NCI-H1436 (cell line): ENCODE measurements around the gene SPRYD3.

Experiments used
- DNase-seq: peaks from one replicate; lab custom pipeline; 2025; lab: John Stamatoyannopoulos, UW

SPRYD3 gene

DNA sequence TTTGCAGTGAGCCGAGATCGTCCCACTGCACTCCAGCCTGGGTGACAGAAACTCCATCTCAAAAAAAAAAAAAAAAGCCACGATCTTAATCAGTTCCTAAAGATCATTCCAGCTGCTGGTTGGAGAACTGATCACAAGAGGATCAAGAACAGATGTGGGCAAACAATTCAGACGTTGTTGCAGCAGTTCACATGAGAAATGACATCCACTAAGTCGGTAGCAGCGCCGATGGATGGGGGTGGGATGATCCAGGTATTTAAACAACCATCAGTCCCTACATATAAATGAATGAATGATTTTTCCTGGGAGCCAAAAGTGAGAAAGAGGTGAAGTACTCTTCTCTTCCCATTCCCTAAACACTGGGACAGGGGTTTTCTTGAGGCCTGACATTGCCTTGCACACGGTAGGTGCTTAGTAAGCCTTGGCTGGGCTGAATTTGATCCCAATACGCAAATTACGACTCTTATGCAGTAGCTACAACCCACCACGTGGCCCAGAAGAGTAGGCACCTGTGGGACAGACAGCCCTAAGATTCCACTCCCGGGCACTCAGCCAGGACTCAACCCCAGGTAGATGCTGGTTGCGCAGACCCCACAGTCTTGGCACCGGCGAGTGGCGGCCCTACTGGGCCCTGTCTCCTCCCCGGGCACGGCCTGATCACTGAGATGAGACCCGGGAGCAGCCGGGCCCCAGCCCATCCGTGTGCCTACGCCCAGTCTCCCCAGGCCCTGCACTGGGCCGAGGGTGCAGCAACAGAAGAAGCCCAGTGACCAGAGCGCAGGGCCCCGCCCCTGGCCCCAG is 565 bp downstream of the SPRYD3 start:
- no peak for DNase-seq

GRCh38 chr12:53077030-53077429 is 2.2 kb downstream of the SPRYD3 start:
- DNase-seq, result no peak

GRCh38 chr12:53076461-53076860 is 2.7 kb downstream of the SPRYD3 start:
- no peak for DNase-seq

DNA sequence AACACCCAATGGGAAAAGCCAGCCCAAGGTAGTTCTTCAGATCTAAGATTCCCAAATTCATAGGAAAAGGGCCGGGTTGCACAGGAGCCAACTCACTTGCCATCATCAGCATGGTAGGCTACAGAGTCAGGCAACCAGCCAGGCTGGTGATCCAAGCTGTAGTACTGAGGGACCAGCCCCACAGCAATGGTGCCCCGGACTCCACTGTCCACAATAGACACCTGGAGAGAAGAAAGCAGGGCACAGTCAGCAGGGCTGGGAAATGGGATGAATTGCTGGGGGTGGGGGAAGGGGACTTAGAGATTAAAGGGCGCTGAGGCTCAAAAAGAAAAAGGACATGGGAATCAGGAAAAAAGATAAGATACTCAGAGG is 4.2 kb downstream of the SPRYD3 start:
- DNase-seq, result no peak

GRCh38 chr12:53074283-53074998 is 4.7 kb downstream of the SPRYD3 start:
- no peak for DNase-seq

GRCh38 chr12:53073881-53074280 is 5.3 kb downstream of the SPRYD3 start:
- no peak for DNase-seq

DNA sequence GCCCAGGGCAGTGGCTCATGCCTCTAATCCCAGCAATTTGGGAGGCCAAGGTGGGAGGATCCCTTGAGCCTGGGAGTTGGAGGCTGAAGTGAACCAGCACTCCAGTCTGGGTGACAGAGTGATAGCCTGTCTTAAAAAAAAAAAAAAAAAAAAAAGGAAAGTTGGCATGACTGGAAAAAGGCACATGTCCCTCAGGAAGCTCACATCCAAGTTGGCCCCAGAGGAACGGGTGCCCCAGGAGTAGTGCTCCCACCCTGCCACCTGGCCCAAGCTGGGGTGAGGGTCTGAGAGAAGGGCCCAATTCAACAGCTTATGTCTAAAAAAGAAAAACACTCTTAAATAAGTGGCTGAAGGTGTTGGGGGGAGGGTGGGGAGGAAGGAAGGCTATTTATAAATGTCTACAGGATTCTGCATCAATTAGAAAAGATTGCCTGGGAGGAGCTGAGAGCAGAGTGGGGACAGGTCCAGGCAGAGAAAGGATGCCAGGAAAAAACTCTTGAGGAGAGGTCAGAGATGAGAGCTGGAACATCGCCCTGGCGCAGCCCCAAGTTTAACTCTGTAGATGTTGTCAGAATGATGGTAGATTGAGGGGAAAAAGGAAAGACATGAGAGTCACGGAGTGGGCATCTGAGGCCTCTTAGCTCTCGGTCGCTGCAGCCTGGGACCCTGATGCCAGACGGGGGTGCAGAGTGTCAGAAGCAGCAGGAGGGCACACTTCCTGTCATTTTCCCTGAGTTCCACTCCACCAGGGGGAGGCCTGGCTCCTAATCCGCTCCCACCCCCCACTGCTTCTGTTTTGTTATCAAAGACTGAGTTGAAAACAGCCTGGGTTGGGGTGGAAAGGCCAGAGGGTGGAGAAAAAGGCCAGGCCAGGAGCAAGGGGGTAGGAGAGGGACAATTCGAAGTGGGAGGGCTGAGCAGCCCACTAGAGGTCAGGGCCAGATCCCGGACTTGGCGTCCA is 7.3 kb downstream of the SPRYD3 start:
- DNase-seq, result no peak

DNA sequence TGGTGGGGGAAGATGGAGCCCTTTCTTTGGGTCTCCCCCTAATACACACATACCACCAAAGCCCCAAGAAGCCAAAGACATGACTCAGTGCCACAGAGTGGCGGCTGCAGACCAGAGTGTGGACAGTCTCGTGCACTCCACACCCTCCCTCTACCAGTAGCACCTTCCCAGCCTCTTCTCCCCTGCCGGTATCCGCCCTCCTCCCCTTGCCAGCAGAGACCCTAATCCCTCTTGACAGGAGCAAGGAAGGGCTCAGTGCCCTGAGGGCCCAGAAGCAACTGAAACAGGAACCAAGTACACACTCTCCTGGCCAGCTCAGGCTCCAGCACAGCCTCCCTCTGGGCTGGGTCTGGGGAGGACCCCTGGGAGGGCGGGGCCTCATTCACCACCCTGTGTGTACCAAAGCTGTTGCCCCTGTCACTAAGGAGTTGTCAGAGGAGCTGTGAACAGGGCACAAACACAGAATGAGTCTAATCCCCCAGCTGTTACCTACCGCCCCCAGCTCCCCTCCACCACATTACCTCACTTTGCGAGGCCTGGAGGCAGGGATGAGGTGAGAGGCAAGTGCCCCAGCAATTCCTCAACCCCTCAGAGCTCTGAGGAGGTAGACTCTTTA is 8.2 kb downstream of the SPRYD3 start:
- DNase-seq, result no peak

GRCh38 chr12:53069621-53070410 is 9.4 kb downstream of the SPRYD3 start:
- no peak for DNase-seq

DNA sequence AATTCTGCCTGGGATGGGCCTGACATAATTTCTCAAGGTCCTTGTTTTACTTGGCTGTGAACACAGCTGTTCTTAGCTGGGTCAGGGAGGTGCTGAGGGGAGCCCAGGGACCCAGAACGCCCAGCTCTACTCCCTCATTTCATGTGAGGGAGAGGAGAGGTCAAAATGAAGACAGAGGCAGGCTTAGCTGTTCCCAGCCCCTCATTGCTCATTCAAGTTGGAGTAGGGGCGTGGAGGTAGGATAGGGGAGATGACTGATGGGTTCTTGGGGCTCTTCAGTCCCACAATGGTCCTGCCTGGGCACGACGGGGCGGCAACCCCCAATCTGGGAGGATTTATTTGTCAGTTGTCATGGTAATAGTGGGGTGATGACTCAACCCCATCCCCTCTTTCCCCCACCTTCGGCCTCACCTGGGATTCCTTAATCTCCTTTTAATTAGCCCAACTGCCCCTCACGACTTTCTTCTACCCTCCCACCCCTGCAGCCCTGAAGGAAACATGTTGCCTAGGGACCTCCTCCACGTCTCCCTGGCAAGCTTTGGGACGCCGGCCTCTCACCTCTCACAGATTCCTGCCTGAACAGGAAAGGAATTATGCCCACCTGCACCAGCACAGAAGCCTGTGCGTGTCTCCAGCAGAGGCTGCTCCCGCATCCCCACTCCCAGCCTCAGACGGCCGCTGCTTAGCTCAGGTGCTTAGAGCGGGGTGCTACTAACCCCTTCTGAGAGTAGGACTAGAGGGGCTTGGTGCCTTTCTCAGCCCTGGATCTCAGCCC is 10.2 kb downstream of the SPRYD3 start:
- no peak for DNase-seq

GRCh38 chr12:53067993-53068770 is 11.0 kb downstream of the SPRYD3 start:
- no peak for DNase-seq

DNA sequence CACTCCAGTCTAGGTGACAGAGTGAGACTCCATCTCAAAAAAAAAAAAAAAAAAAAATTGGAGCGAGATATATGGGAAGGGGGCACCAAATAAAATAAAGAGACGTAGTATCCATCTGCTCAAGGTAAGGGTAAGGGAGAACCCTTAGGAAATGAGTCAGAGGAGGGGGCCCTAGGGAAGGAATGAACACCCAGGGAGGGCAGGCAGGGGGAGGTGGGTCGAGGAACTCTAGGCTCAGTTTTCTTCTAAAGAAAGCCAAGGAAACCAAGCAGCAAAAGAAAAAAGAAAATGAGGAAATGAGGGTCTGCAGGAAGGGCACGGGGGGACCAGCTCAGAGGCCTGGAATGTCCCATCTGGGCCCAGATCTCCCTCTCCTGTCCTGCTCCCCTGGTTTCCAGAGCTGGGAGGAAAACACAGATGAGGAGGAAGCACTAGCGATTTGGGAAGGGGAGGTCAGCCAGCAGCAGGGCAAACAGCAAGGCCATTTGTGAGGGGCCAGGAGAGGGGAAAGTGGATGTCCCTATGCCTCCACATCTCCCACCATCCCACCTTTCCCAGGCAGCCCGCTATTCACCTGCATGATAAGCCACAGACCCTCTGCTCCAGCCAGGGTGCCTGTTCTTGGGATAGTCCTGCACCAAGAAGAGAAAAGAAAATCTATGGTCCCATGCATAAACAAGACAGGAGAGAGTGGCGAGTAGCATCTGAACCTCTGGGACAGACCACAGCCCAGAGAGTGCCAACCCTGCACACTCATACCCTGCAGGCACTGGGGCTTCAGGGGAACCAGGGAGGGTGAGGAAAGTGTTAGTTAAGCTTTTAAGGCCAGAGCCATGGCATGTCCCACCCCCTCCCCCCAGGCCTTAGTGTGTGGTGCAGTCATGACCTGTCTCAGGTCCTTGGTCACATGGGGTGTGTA is 11.9 kb downstream of the SPRYD3 start:
- no peak for DNase-seq

GRCh38 chr12:53065975-53066931 is 12.9 kb downstream of the SPRYD3 start:
- peak; percentile 49 for DNase-seq

- DNase-seq, result no peak
Measured at GRCh38 chr12:53065470-53065869, 13.7 kb downstream of the SPRYD3 start.

DNA sequence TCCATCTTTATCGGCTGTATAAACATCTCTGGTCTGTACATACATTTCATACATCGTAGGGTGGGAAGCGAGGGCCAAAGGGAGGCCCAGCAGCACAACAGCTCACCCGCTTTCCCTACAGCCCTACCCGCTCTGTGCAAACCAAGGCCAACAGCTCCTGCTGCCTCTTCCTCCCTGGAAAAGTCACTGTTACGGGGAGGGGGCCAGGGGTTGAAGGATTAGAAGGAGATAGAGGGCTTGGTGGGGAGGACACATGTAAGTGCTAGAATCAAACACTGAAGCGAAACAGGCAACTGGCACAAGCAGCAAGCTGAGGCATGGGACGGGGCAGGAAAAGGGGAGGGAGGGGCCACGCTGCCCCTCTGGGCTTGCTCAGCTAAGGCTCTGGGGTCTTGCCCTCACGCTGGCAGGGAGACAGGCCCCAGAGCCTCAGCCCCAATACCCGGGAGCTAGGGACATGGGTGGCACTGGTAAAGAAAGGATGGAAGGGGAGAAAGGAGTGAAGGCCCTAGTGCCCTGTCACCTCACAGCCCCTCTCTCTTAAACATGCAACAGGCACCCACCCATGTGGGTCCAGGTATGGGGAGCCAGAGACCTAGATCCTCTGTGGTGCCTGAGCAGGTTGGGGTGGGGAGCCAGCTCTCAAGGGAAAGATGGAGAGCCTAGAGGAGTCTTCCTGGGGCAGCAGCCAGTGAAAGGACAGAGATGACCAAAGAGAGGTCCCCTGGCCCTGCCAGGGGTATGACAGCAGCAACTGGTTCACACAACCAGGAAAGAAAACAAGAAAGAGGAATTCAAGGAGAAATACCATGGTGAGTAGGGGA is 14.4 kb downstream of the SPRYD3 start:
- DNase-seq, result no peak
